ENCODE measurements around the gene RFPL1. TPM values are rescaled to one million over a fixed set of nuclear protein-coding genes. Genes with fewer than 3 reads are reported as not detected.

Gene RFPL1
- not detected in 2 replicates for total RNA-seq

GRCh38 chr22:29438283-29438682, at the start of gene RFPL1:
RFPL1 (plus strand) TSS chr22:29438583.

GRCh38 chr22:29479417-29480261, 41.3 kb downstream of the RFPL1 start, which contains the start of gene NEFH:
NEFH (plus strand) TSS chr22:29480218; CDS start chr22:29480263, 45 bp downstream.

Other genes with a start within 250 kb of the RFPL1 start
- gene EMID1, start 232.7 kb upstream of the RFPL1 start, total RNA-seq = not detected in 2 replicates
- gene RHBDD3, start 170.6 kb upstream of the RFPL1 start, total RNA-seq = 14.5 and 14.7 TPM in 2 replicates
- gene EWSR1, start 170.3 kb upstream of the RFPL1 start, total RNA-seq = 140 and 162 TPM in 2 replicates
- gene GAS2L1, start 131.9 kb upstream of the RFPL1 start, total RNA-seq = 14.7 and 23.1 TPM in 2 replicates
- gene RASL10A, start 122.9 kb upstream of the RFPL1 start, total RNA-seq = 0.09 and 0.72 TPM in 2 replicates
- 87.8 and 98.3 TPM in 2 replicates for gene AP1B1, start 50.0 kb upstream of the RFPL1 start, total RNA-seq
- 0.56 and 0.63 TPM in 2 replicates for gene NEFH, start 41.6 kb downstream of the RFPL1 start, total RNA-seq
- 49.3 and 53.6 TPM in 2 replicates for gene THOC5, start 115.2 kb downstream of the RFPL1 start, total RNA-seq
- gene NIPSNAP1, start 142.5 kb downstream of the RFPL1 start, total RNA-seq = 30.9 and 32.5 TPM in 2 replicates
- gene NF2, start 165.1 kb downstream of the RFPL1 start, total RNA-seq = 93.5 and 98.7 TPM in 2 replicates